Hematopoietic multipotent progenitor cell treated with erythropoietin and hydrocortisone succinate and interleukin-3 and kit ligand, for 17 days (in vitro differentiated cells): ENCODE results near the gene PIH1D1.

Experiments used
- DNase-seq: peaks from one replicate; pipeline ENCODE4 v3.0.0-alpha.2; 2015; ENCODE audit warnings: low spot score

The PIH1D1 gene

GRCh38 chr19:49419173-49419572, 32.4 kb downstream of the PIH1D1 start:
- no peak for DNase-seq

GRCh38 chr19:49418511-49418910, 33.1 kb downstream of the PIH1D1 start:
- DNase-seq: no peak

DNA sequence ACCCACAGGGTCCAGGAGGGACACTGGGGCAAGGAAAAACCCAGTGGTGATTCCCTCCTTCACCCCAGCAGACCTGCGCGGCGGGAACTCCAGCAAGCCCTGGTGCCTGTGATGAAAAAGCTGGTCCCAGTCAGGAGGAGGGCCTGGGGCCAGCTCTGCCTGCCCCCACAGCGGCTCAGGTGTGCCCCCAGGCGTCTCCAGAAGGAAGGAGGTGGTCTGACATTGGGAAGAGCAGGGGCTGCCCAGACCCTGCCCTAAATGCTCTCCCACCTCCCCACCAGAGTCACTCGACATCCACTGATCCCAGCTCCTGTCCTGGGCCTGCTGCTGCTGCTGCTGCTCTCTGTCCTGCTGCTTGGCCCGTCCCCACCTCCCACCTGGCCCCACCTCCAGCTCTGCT, 34.5 kb downstream of the PIH1D1 start:
- no peak for DNase-seq

DNA sequence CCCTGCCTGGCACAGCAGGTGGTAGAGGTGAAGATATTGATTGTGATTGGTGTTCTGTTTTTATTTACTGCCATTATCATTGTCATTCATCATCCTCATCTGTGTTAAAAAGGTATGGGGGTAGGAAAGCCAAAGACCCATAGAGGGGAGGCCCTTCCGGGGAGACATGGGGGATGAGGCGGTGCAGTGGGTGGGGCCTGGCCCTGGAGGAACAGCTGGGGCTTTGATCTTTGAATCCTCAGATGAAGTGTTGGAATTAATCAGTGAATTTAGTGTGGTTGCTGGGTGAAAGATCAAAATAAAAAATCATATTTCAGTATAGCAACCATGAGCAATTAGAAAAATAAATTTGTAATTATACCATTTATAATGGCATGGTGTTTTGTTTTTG, 35.8 kb downstream of the PIH1D1 start:
- no peak for DNase-seq

- no peak for DNase-seq
Observed at GRCh38 chr19:49415102-49415809, 36.4 kb downstream of the PIH1D1 start.

DNA sequence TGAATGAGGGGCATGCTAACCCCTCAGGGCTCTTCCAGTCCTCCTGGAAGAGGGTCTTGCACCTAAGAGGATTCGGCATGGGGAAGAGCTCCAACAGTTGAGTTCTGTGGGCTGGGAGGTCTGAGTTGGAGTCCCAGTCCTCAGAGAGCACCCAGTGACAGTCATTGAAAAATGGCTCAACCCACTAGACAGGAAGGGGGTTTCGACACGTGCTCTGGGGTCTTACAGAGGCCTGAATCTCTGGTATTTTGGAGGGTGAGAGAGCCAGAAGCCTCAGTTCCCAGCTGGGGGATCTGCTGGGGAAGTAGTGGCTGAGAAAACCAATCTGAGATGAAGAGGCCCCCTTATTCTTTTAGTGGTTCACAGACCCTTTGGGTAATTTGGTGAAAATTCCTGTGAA, 37.4 kb downstream of the PIH1D1 start:
- DNase-seq: no peak

DNA sequence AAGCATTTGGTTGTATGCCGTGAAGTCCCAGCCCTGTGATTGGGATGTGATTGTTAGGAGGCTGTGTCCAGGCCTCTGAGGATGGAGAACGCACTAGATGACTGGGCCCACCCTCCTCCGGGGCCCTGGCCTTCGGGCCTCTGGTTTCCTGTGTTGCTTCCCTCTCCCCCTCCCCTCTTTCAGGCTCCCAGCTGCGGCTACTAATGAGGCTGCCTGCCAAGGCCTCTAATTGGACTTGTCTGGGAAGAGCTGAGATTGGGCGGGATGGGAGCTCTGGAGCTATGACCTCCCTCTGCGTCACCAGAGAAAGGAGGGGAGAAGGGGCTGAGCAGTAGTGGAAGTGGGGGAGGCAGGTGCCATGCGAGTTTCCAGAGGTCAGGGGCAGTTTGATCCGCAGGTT, 38.3 kb downstream of the PIH1D1 start:
- no peak for DNase-seq

DNA sequence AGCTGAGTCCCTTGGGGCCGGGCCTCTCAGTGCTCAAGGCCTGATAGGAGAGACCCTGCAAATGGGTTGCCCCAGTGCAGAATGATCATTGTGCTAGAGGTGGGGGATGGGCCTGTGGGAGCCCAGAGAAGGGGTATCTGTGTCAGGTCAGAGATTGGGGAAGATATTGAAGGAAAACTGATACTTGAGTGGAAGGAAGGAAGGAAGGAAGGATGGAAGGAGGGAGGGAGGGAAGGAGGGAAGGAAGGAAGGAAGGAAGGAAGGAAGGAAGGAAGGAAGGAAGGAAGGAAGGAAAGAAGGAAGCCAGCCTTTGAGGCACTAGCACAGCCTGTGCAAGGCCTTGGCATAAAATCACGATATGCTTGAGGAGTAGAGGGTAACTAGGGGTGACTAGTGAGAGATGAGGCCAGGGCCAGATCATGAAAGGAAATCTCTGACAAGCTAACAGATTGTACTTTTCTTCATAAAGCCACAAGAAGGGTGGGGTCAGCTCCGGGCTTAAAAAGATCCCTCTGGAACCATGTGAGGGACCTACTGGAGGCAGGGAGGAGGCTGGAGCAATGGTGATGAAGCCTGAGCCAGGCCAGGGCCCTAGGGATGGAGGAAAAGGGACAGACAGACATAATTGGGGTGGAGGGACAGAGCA, 39.8 kb downstream of the PIH1D1 start:
- DNase-seq: no peak

DNA sequence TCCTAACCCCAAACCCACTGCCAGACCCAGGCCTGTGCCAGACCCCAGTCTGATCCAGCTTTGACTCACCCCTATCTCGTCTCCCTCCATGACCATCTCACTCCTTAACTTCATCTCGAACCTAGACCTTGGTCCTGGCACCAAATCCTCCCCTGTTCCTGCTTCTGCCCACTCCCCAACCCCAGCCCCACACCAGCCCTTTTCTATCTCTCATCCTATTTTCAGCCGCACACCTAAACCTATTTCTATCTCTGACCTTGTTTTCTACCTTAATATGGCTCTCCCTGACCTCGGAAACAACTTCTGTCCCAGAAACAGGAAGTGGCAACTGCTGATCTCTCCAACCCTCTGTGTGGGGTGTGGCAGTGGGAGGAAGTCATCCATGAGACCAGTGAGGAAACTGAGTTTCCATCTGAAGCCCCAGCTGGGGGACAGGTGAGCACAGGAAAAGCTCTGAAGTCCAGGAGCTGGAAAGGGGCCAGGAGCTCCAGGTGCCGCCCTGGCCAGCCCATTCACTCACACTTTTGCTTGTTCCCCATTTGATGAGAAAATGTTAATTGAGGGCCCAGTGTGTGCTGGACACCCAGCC, 42.1 kb downstream of the PIH1D1 start:
- no peak for DNase-seq

- no peak for DNase-seq
Observed at GRCh38 chr19:49408816-49409440, 42.7 kb downstream of the PIH1D1 start.

- DNase-seq: no peak
Observed at GRCh38 chr19:49407482-49408015, 44.1 kb downstream of the PIH1D1 start.

GRCh38 chr19:49407079-49407478, 44.5 kb downstream of the PIH1D1 start:
- DNase-seq: no peak

GRCh38 chr19:49403404-49404187, 48.0 kb downstream of the PIH1D1 start:
- no peak for DNase-seq

GRCh38 chr19:49400029-49400428, 51.6 kb downstream of the PIH1D1 start:
- DNase-seq: no peak

GRCh38 chr19:49398931-49399330, 52.7 kb downstream of the PIH1D1 start:
- no peak for DNase-seq

- DNase-seq: no peak
Observed at GRCh38 chr19:49398001-49398615, 53.5 kb downstream of the PIH1D1 start.

DNA sequence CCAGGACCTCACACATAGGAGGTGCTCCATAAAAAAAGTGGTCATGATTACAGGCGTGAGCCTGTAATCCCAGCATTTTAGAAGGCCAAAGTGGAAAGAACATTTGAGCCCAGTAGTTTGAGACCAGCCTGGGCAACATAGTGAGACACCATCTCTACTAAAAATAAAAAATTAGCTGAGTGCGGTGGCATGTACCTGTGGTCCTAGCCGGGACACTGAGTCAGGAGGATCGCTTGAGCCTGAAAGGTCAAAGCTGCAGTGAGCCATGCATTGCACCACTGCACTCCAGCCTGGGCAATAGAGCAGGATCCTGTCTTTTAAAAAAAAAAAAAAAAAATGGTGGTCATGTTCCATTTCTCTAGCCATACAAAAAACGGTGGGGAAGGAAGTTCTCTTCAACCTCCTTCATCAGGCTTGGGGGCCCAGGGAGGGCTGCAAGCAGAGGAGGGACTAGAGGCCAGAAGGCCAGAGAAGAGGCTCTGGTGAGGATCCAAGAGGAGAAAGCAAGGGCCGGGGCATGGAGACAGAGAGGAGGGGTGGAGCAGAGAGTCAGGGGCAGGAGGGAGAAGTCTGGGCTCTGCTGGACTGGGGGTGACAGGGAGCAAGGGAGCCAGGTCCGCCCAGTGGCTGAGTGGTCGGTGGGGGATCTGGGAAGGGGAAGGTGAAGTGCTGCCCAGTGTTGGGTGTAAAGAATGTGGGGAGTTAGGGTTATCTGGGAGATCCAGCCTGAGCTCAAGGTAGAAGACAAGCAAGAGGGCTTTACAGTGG, 54.7 kb downstream of the PIH1D1 start:
- DNase-seq: no peak
